ENCODE results near the gene HELLS. TPM values are rescaled to one million over a fixed set of nuclear protein-coding genes. Genes with fewer than 3 reads are reported as not detected.

Gene HELLS
- total and polyA plus RNA-seq, 8 donors = 20.0 to 47.5 (median 35.7) TPM

- Histone ChIP-seq H3K36me3 (no peaks in the 10 kb centered on the region), H3K9me3 (no peaks in the 10 kb centered on the region), H3K4me1 (no peaks in the 10 kb centered on the region), H3K27me3 (no peaks in the 10 kb centered on the region), H3K4me3 (no peak overlapping the region), H3K27ac (no peak overlapping the region)
- TF ChIP-seq, protein P1, sequence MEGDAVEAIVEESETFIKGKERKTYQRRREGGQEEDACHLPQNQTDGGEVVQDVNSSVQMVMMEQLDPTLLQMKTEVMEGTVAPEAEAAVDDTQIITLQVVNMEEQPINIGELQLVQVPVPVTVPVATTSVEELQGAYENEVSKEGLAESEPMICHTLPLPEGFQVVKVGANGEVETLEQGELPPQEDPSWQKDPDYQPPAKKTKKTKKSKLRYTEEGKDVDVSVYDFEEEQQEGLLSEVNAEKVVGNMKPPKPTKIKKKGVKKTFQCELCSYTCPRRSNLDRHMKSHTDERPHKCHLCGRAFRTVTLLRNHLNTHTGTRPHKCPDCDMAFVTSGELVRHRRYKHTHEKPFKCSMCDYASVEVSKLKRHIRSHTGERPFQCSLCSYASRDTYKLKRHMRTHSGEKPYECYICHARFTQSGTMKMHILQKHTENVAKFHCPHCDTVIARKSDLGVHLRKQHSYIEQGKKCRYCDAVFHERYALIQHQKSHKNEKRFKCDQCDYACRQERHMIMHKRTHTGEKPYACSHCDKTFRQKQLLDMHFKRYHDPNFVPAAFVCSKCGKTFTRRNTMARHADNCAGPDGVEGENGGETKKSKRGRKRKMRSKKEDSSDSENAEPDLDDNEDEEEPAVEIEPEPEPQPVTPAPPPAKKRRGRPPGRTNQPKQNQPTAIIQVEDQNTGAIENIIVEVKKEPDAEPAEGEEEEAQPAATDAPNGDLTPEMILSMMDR (IDR thresholded peaks at IDR 0.05) = no peak
- intact Hi-C loops (cut with DNase I) = no loop called here
- no peak for DNase-seq
- ATAC-seq = no peak
Measured at GRCh38 chr10:94645285-94645684, 99.7 kb downstream of the HELLS start.

Other genes with a start within 250 kb of the HELLS start
- 10 to 100 TPM; 13.7 to 18.7 TPM for gene NOC3L, start 182.8 kb upstream of the HELLS start, total RNA-seq
- gene NOC3L, start 182.8 kb upstream of the HELLS start, polyA plus RNA-seq (ENCODE audit: insufficient read length in 6 of 6) = 10 to 100 TPM; 24.0 to 30.5 (median 28.4) TPM
- 10 to 100 TPM in 1 of 2 donors, 1 to 10 TPM in 1; 9.7 to 11.2 TPM for gene TBC1D12, start 143.2 kb upstream of the HELLS start, total RNA-seq
- gene TBC1D12, start 143.2 kb upstream of the HELLS start, polyA plus RNA-seq (ENCODE audit: insufficient read length in 6 of 6) = 10 to 100 TPM; 15.4 to 22.7 (median 20.1) TPM
- gene CYP2C18, start 137.9 kb downstream of the HELLS start, total RNA-seq = 1 to 10 TPM in 1 of 2 donors, under 1 TPM in 1; 0.47 to 2.1 TPM
- gene CYP2C18, start 137.9 kb downstream of the HELLS start, polyA plus RNA-seq (ENCODE audit: insufficient read length in 6 of 6) = 1 to 10 TPM in 1 of 6 donors, under 1 TPM in 5; 0.30 to 1.0 (median 0.55) TPM
- under 1 TPM in 1 of 2 donors, not detected in 1; 0.61 TPM for gene CYP2C19, start 216.9 kb downstream of the HELLS start, total RNA-seq
- gene CYP2C19, start 216.9 kb downstream of the HELLS start, polyA plus RNA-seq (ENCODE audit: insufficient read length in 6 of 6) = under 1 TPM in 4 of 6 donors, not detected in 2; 0.11 to 0.17 (median 0.13) TPM